ENCODE results near the gene ARHGDIG. TPM values are rescaled to one million over a fixed set of nuclear protein-coding genes. Genes with fewer than 3 reads are reported as not detected.
A peak's percentile ranks its signal among the peaks of the same experiment; 100 is the strongest.

The ARHGDIG gene
- 1 to 10 TPM in 3 of 4 donors, not detected in 1; 1.4 to 3.5 (median 1.8) TPM for total RNA-seq

- DNase-seq (no peak), ATAC-seq (peak in 1 of 2 donors; percentile 28)
- Histone ChIP-seq H3K4me3 (peak within 1 kb of the TSS; percentile 25 to 44 (median 28)), H3K27ac (no peak within 1 kb of the TSS), H3K9me3 (no peaks in the 10 kb centered on the region), H3K27me3 (peaks cover 0 to 18% (median 12%) of the 10 kb centered on the region in 3 donors), H3K36me3 (no peaks in the 10 kb centered on the region), H3K4me1 (peaks cover 6 to 11% of the 10 kb centered on the region in 2 donors)
- intact Hi-C loops (cut with DNase I; ENCODE audit: low total_unique reads): no loop called here
- in situ Hi-C loops (cut with MboI; ENCODE audit: low sequenced_read_pairs in 4 of 4): no loop called here
- no peak for TF ChIP-seq CTCF (IDR thresholded peaks at IDR 0.05 in 4 of 5, conservative IDR thresholded peaks at IDR 0.05 in 1 of 5)
- TF ChIP-seq POLR2A (IDR thresholded peaks at IDR 0.05): no peak
These were observed at the start of gene ARHGDIG for GRCh38 chr16:280552-280951. TSS of gene ARHGDIG (plus strand) at chr16:280591. CDS start at chr16:280681, 90 bp downstream.

- H3K27ac ChIP-seq: no peak overlapping the region
- intact Hi-C loops (cut with DNase I; ENCODE audit: low total_unique reads): loop anchor here (10.0 kb wide), 1 partner anchor 414 kb away; the partner anchor contains the start of genes MCRIP2 and WDR90
- ATAC-seq (no peak), DNase-seq (no peak)
- peaks cover 6 to 20% of the 10 kb centered on the region in 2 donors for H3K36me3 ChIP-seq
- TF ChIP-seq POLR2A (IDR thresholded peaks at IDR 0.05) (no peak), CTCF (IDR thresholded peaks at IDR 0.05 in 4 of 5, conservative IDR thresholded peaks at IDR 0.05 in 1 of 5) (no peak)
- no peak overlapping the region for H3K4me3 ChIP-seq
- in situ Hi-C loops (cut with MboI; ENCODE audit: low sequenced_read_pairs in 4 of 4): no loop called here
- H3K27me3 ChIP-seq: no peaks in the 10 kb centered on the region
- no peaks in the 10 kb centered on the region for H3K9me3 ChIP-seq
- H3K4me1 ChIP-seq: peaks cover 18 to 24% of the 10 kb centered on the region in 2 donors
These were observed 49.4 kb upstream of the ARHGDIG start for GRCh38 chr16:230949-231348.

- Histone ChIP-seq H3K9me3 (no peaks in the 10 kb centered on the region), H3K27me3 (no peaks in the 10 kb centered on the region), H3K4me1 (peaks cover 15 to 16% of the 10 kb centered on the region in 2 donors), H3K27ac (peak within 1 kb of the TSS; percentile 99 to 100 (median 100)), H3K4me3 (peak within 1 kb of the TSS; percentile 89 to 98 (median 96)), H3K36me3 (no peaks in the 10 kb centered on the region)
- TF ChIP-seq CTCF (IDR thresholded peaks at IDR 0.05 in 4 of 5, conservative IDR thresholded peaks at IDR 0.05 in 1 of 5) (peak in 4 of 5 experiments; percentile 37 to 51 (median 48)), POLR2A (IDR thresholded peaks at IDR 0.05) (peak; percentile 99 to 100)
- in situ Hi-C loops (cut with MboI; ENCODE audit: low sequenced_read_pairs in 4 of 4): no loop called here
- peak; percentile 92 to 93 for DNase-seq
- intact Hi-C loops (cut with DNase I; ENCODE audit: low total_unique reads): loop anchor here (2.0 to 10.0 kb wide), 2 partner anchors 118 to 410 kb away; partner anchors contain the start of genes AXIN1, MCRIP2 and WDR90
- peak; percentile 86 to 87 for ATAC-seq
These were observed 45.7 kb upstream of the ARHGDIG start, which contains the start of gene FAM234A for GRCh38 chr16:234468-235305. TSS of gene FAM234A (plus strand) at chr16:234821. CDS start at chr16:254414, 19,593 bp downstream.

GRCh38 chr16:239948-240277, 40.5 kb upstream of the ARHGDIG start:
- peaks cover 42 to 63% of the 10 kb centered on the region in 2 donors for H3K4me1 ChIP-seq
- H3K9me3 ChIP-seq: no peaks in the 10 kb centered on the region
- DNase-seq (peak in 1 of 2 donors; percentile 29), ATAC-seq (peak; percentile 18 to 54)
- no peaks in the 10 kb centered on the region for H3K36me3 ChIP-seq
- H3K27ac ChIP-seq: peak overlapping the region; percentile 78 to 89 (median 86)
- no peak overlapping the region for H3K4me3 ChIP-seq
- in situ Hi-C loops (cut with MboI; ENCODE audit: low sequenced_read_pairs in 4 of 4) (no loop called here), intact Hi-C loops (cut with DNase I; ENCODE audit: low total_unique reads) (loop anchor here (10.0 kb wide), 1 partner anchor 405 kb away; the partner anchor contains the start of genes MCRIP2 and WDR90)
- no peaks in the 10 kb centered on the region for H3K27me3 ChIP-seq
- no peak for TF ChIP-seq CTCF (IDR thresholded peaks at IDR 0.05 in 4 of 5, conservative IDR thresholded peaks at IDR 0.05 in 1 of 5)

All from gastrocnemius medialis (tissue), 4 donors.